H1 (cell line): ENCODE measurements around the gene SESN1.

Experiments
- CTCF ChIP-seq, 3 experiments: IDR thresholded peaks; 1 replicate in 2 of 3; 2 replicates in 1 of 3; pipeline versions ENCODE4 v1.5.1 to v1.6.1; 2011; ENCODE audit warnings: low read length in 3 of 3, mild to moderate bottlenecking in 3 of 3, inconsistent platforms in 2 of 3, low read depth in 1 of 3, moderate library complexity in 1 of 3; ENCODE audit not compliant: insufficient read depth in 1 of 3; ENCODE audit errors: control extremely low read depth in 1 of 3
- NANOG ChIP-seq: IDR thresholded peaks from 2 replicates; pipeline ENCODE4 v1.6.1; 2011; ENCODE audit warnings: low read length, low read depth, mild to moderate bottlenecking, inconsistent platforms; ENCODE audit not compliant: insufficient read depth, poor library complexity, severe bottlenecking

GRCh38 chr6:109009962-109010704, 84.5 kb downstream of the SESN1 start:
- TF ChIP-seq CTCF (IDR thresholded peaks at IDR 0.05; ENCODE audit: control extremely low read depth in 1 of 3, insufficient read depth in 1 of 3, low read depth in 1 of 3, low read length in 3 of 3) = no peak
- TF ChIP-seq NANOG = no peak
